Mesothelial cell of epicardium (in vitro differentiated cells): ENCODE measurements around the gene CEP72. TPM values are rescaled to one million over a fixed set of nuclear protein-coding genes. Genes with fewer than 3 reads are reported as not detected.

ENCODE experiments used
- DNase-seq, 2 experiments: peaks; one replicate each; pipeline ENCODE4 v3.0.0; 2021; ENCODE audit warnings: low spot score in 2 of 2; ENCODE audit not compliant: unreplicated experiment in 2 of 2
- H3K27ac Mint-ChIP-seq: 2 replicates; pipeline ENCODE4 v1.8.0; 2021; ENCODE audit warnings: mixed read lengths
- H3K27me3 Mint-ChIP-seq: 2 replicates; pipeline ENCODE4 v1.8.0; 2021; ENCODE audit warnings: low read depth, mixed read lengths
- H3K36me3 Mint-ChIP-seq: 2 replicates; pipeline ENCODE4 v1.8.0; 2021; ENCODE audit warnings: mixed read lengths
- H3K4me1 Mint-ChIP-seq: 2 replicates; pipeline ENCODE4 v1.8.0; 2021; ENCODE audit warnings: mixed read lengths
- H3K4me3 Mint-ChIP-seq: 2 replicates; pipeline ENCODE4 v1.8.0; 2021; ENCODE audit warnings: mild to moderate bottlenecking, moderate library complexity, mixed read lengths
- H3K9me3 Mint-ChIP-seq: 2 replicates; pipeline ENCODE4 v1.8.0; 2021; ENCODE audit warnings: mixed read lengths
- CTCF ChIP-seq: fragments of 200-600 bp; sonication (generic); IDR thresholded peaks from one replicate; pipeline ENCODE4 v1.5.0; 2021; ENCODE audit warnings: antibody characterized with exemption; ENCODE audit not compliant: unreplicated experiment
- total RNA-seq: library from RNA; stranded (reverse); gene quantifications from 3 replicates; pipeline ENCODE4 v1.2.1, GENCODE V29; 2021

CEP72 gene
- total RNA-seq, 1 donor from 2014 or later: 20.3 TPM

- Mint-ChIP-seq H3K36me3 (peaks cover 13% of the 10 kb centered on the region), H3K4me3 (no peak overlapping the region), H3K27me3 (no peaks in the 10 kb centered on the region), H3K9me3 (no peaks in the 10 kb centered on the region), H3K27ac (no peak overlapping the region), H3K4me1 (no peaks in the 10 kb centered on the region)
- DNase-seq: no peak
- no peak for TF ChIP-seq CTCF
Observed at GRCh38 chr5:651296-652022, 39.3 kb downstream of the CEP72 start.

GRCh38 chr5:652023-652515 is 39.9 kb downstream of the CEP72 start:
- Mint-ChIP-seq H3K27ac (no peak overlapping the region), H3K4me3 (no peak overlapping the region)
- TF ChIP-seq CTCF: no peak

GRCh38 chr5:652773-653350 is 40.7 kb downstream of the CEP72 start:
- TF ChIP-seq CTCF: no peak
- peaks cover 21% of the 10 kb centered on the region for H3K36me3 Mint-ChIP-seq

More at GRCh38 chr5:652023-652515, 39.9 kb downstream of the CEP72 start:
- H3K27me3 Mint-ChIP-seq: no peaks in the 10 kb centered on the region
- H3K4me1 Mint-ChIP-seq: no peaks in the 10 kb centered on the region
- H3K36me3 Mint-ChIP-seq: peaks cover 14% of the 10 kb centered on the region
- no peaks in the 10 kb centered on the region for H3K9me3 Mint-ChIP-seq
- DNase-seq: no peak

GRCh38 chr5:654071-654778 is 42.1 kb downstream of the CEP72 start:
- peaks cover 10% of the 10 kb centered on the region for H3K9me3 Mint-ChIP-seq

More at GRCh38 chr5:652773-653350, 40.7 kb downstream of the CEP72 start:
- Mint-ChIP-seq H3K4me1 (no peaks in the 10 kb centered on the region), H3K27me3 (no peaks in the 10 kb centered on the region), H3K4me3 (no peak overlapping the region), H3K27ac (no peak overlapping the region), H3K9me3 (peaks cover 5% of the 10 kb centered on the region)
- no peak for DNase-seq

GRCh38 chr5:655406-655805 is 43.3 kb downstream of the CEP72 start:
- no peak overlapping the region for H3K4me3 Mint-ChIP-seq
- H3K36me3 Mint-ChIP-seq: peaks cover 40% of the 10 kb centered on the region
- H3K9me3 Mint-ChIP-seq: peaks cover 14% of the 10 kb centered on the region
- no peaks in the 10 kb centered on the region for H3K27me3 Mint-ChIP-seq
- H3K4me1 Mint-ChIP-seq: no peaks in the 10 kb centered on the region
- H3K27ac Mint-ChIP-seq: no peak overlapping the region
- DNase-seq: no peak
- no peak for TF ChIP-seq CTCF

More at GRCh38 chr5:654071-654778, 42.1 kb downstream of the CEP72 start:
- Mint-ChIP-seq H3K27ac (no peak overlapping the region), H3K27me3 (no peaks in the 10 kb centered on the region), H3K36me3 (peaks cover 30% of the 10 kb centered on the region), H3K4me1 (no peaks in the 10 kb centered on the region), H3K4me3 (no peak overlapping the region)
- DNase-seq: no peak
- no peak for TF ChIP-seq CTCF
